GM19099 (cell line): ENCODE measurements around the gene FAM13C.

Source experiments
- POLR2A ChIP-seq: IDR thresholded peaks from 3 replicates; pipeline ENCODE4 v1.6.1; 2011; ENCODE audit warnings: low read depth; ENCODE audit not compliant: insufficient read length; ENCODE audit errors: extremely low read depth

The FAM13C gene

GRCh38 chr10:59276133-59276532 lies 86.2 kb downstream of the FAM13C start:
- no peak for TF ChIP-seq POLR2A

GRCh38 chr10:59273445-59273844 lies 88.9 kb downstream of the FAM13C start:
- TF ChIP-seq POLR2A: no peak

GRCh38 chr10:59272061-59272460 lies 90.3 kb downstream of the FAM13C start:
- TF ChIP-seq POLR2A: no peak

GRCh38 chr10:59271160-59271559 lies 91.2 kb downstream of the FAM13C start:
- no peak for TF ChIP-seq POLR2A

GRCh38 chr10:59270492-59270891 lies 91.9 kb downstream of the FAM13C start:
- TF ChIP-seq POLR2A: no peak

GRCh38 chr10:59269651-59270050 lies 92.7 kb downstream of the FAM13C start:
- TF ChIP-seq POLR2A: no peak

- TF ChIP-seq POLR2A: no peak
Measured at GRCh38 chr10:59268460-59268859, 93.9 kb downstream of the FAM13C start.

GRCh38 chr10:59266321-59266720 lies 96.0 kb downstream of the FAM13C start:
- TF ChIP-seq POLR2A: no peak

GRCh38 chr10:59265141-59265540 lies 97.2 kb downstream of the FAM13C start:
- no peak for TF ChIP-seq POLR2A

- TF ChIP-seq POLR2A: no peak
Measured at GRCh38 chr10:59258890-59259289, 103.5 kb downstream of the FAM13C start.

GRCh38 chr10:59257224-59257623 lies 105.1 kb downstream of the FAM13C start:
- TF ChIP-seq POLR2A: no peak

- TF ChIP-seq POLR2A: no peak
Measured at GRCh38 chr10:59255463-59255862, 106.9 kb downstream of the FAM13C start.

- no peak for TF ChIP-seq POLR2A
Measured at GRCh38 chr10:59252491-59252890, 109.9 kb downstream of the FAM13C start.

GRCh38 chr10:59245686-59246085 lies 116.7 kb downstream of the FAM13C start:
- no peak for TF ChIP-seq POLR2A

- no peak for TF ChIP-seq POLR2A
Measured at GRCh38 chr10:59244871-59245270, 117.5 kb downstream of the FAM13C start.

- TF ChIP-seq POLR2A: no peak
Measured at GRCh38 chr10:59243611-59244195, 118.6 kb downstream of the FAM13C start.

GRCh38 chr10:59242991-59243390 lies 119.4 kb downstream of the FAM13C start:
- no peak for TF ChIP-seq POLR2A
